EH (cell line): ENCODE results near the gene ZNF385C.

Experiments
- DNase-seq: peaks from one replicate; pipeline ENCODE4 v3.0.0-alpha.2; 2015; ENCODE audit warnings: low read depth

Gene ZNF385C

DNA sequence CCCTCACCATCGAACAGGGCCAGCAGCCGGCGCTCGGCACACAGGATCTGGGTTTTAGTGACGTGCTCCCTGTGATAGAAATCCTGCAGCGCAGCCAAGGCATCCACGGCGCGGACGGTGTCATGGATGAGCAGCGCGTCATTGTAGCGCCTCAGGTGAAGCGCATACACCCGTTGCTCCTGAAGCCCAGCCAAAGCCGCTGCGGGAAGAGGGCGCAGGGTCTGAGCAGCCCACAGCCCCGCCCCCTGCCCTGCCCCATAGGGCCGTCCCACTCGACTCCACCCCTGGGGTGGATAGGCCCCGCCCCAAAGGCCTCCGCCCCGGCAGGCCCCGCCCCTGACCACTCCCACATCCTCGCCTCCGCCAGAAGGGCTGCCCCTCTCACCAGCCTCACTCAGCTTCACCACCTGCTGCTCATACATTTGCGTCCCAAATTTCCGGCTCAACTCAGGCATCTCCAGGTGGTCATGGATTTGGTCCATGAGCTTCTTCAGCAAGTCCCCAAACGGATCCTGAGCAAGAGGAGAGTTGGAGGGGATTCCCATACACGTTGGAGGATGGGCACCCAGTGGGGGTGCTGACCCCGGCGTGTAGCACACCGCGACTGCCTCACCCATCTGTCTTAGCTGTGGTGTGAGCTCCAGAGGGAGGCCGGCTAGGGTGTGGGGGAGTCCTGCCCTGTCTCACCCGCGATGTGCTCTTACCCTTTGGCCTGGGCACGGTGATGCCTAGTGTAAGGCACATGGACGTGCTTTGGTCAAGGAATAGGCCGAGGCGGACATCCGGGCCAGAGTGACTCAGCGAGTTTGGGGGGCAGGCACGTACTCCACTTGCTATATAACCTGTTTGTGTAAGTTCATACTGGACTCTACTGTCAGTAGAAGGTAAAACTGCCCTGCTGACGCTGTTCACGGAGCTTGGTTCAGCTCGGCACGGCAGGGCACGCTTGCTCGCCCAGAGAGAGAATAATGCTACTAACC, 9.6 kb upstream of the ZNF385C start:
- DNase-seq = peak; percentile 63

DNA sequence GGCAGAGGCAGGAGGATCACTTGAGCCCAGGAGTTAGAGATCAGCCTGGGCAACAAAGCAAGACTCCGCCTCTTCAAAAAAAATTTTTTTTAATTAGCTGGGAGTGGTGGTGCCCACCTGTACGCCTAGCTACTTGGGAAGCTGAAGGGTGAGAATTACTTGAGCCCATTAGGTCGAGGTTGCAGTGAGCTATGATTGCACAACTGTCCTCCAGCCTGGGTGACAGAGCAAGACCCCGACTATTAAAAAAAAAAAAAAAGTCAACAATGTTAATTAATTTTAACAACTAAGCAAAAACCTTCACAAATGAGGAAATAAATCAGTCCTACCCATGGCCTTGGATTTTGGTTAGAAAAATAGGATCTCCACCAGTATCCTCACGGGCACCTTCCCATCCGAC, 8.9 kb upstream of the ZNF385C start:
- no peak for DNase-seq

DNA sequence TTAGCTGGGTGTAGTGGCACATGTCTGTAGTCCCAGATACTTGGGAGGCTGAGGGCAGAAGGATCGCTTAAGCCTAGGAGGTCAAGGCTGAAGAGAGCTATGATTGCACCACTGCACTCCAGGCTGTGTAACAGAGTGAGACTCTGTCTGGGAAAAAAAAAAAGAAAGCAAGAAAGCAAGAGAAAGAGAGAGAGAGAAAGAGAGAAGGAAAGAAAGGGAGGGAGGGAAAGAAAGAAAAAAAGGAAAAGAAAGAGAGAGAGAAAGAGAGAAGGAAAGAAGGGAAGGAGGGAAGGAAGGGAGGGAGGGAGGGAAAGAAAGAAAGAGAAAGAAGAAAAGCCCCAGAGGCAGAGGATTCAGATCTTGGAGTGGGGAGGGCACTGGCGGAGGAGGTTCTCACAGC, 7.7 kb upstream of the ZNF385C start:
- no peak for DNase-seq

DNA sequence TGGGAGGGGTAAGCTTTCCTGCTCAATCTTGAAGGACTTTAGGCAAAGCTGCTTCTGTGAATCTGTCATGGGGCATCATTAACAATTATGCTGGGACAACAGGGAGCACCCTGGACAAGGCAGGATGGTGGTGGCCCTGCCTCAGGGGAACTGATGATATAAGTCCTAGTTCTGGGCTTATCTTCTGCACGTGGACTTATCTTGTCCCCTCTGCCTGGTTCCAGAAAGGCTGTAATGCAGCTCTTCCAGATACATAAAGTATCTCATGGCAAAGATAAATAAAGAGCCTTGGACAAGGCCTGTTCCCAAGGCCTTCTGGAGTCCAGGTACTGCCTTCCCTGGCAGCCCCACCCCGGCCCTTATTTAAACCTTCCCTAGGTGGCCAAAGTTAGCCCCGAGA, 6.0 kb upstream of the ZNF385C start:
- DNase-seq = no peak

DNA sequence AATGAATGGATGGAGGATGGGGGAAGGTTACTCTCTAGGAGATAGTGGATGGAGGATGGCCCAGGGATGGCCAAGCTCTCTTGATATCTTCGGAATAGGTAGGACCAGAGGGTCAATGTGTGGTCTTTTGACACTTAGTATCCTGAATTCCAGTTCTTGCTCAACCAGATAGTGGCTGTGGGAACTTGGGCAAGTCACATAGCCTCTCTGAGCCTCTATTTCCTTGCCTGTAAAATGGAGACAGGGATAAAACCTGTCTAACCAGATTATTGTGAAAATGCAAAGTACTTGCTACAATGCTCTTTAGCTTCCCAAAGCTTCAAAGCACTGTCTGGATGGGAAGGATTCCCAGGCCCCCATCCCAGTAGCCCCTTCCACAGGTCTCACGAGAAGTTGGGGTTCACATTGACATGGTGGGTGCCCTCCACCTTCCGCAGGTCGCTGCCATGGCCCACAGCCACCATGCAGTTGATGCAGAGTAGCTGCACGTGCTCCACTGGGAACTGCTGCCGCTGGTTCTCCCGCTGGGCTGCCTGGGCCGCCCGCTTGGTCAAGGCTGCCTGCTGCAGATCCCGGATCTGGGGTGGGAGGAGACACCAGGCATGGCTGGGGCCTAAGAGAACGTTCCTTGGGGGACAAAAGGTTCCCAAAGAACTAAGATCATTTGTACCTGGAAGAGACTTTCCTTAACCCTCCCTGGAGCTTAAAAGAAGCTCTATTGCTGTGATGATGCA, 5.1 kb upstream of the ZNF385C start:
- DNase-seq = no peak

DNA sequence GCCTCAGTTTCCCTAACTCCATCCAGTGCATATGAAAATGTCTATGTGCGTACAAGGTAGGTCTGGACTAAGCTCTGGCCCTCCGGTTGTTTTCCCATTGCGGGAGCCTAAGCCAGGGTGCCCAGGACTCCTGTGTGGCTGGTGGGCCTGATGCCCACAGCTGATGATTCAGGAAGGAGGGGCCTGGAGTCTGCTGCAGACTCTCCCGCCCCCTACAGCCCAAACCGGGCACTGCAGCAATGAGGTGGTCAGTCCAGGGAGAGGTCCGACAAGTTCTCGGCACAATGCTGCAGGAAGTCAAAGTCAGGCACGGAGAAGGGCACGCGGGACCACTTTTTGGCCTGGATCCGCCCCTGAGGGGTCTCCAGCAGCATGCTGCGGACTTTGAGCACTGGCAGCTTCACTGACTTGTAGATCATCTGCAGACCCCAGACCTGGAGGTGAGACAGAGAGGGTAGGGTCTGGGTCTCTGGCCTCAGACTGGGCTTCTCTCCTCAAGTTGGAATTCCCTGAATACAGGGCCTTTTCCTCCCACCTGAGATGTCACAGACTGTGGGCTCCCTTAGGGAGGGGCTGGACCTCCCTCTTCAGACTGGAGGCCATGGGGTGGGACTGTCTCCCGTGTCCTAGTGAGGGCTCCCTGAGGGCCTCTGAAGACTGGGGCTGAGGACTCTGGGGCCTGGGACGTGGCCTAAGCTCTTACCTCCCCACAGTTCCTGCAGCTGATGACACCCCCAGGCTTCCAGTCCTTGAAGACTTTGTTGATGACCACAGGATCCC, 3.4 kb upstream of the ZNF385C start:
- peak; percentile 59 for DNase-seq

DNA sequence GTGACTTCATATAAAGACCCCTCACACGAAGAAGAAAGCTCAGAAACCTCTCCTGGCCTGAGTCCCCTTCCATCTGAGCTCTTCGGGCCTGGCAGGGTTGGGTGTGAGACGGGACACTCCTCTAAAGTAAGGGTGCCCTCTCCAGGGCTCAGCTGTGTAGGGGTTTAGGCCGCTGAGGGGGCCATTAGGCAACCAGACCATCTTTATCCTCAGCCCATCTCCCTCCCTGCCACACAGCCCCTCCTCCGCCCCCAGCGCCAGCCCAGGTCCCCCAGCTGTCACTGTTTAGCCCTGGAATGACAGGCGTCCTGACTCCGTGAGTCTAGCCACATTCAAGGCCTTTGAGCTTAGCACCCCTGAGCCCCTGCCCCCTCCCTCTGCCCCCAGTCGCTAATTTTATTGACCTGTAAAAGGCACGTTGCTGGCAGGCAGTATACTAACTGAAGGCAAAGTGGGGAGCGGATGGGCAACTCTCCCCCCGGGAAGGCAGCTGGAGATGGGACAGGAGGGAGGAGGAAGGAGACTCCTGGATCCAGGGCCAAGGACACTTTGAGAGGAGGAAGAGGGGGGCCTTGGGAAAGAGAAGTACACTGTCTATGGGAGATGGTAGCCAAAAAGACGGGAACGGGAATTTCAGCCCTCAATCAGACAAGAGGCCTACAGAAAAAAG, 592 bp upstream of the ZNF385C start:
- DNase-seq = no peak

DNA sequence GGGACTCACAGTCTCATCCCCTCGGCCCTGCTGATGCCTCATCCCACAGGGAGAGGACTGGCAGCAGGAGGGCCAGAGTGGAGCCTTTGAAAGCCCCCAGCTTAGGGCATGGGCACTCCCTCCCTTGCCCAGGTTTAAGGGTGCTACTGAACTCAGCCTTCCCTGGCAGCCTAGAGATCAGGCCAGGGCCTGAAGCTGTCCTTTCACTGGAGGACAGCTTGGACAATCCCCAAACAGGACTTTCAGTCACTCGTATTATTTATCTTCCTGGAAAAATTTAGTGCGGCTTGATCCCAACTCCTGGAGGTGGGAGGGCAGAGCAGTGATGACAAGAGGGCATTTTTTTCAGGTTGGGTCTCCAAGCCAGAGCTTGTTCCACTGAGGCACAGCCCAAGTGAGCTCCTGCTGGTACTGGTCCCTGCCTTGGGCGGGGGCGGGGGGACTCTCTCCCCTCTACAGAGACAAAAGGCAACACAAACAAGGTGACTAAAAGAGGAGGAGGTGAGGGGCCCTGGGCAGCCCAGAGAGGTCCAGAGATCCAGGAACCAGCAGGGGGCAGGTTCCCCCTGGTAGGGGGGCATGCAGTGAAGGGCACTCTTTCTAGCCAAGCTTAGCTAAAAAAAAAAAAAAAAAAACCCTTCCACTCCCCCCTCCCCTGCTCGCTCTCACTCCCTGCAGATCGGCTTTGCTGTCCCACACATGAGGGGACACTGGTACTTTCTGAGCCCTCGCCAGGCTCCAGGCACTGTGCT, 1.7 kb downstream of the ZNF385C start:
- no peak for DNase-seq

DNA sequence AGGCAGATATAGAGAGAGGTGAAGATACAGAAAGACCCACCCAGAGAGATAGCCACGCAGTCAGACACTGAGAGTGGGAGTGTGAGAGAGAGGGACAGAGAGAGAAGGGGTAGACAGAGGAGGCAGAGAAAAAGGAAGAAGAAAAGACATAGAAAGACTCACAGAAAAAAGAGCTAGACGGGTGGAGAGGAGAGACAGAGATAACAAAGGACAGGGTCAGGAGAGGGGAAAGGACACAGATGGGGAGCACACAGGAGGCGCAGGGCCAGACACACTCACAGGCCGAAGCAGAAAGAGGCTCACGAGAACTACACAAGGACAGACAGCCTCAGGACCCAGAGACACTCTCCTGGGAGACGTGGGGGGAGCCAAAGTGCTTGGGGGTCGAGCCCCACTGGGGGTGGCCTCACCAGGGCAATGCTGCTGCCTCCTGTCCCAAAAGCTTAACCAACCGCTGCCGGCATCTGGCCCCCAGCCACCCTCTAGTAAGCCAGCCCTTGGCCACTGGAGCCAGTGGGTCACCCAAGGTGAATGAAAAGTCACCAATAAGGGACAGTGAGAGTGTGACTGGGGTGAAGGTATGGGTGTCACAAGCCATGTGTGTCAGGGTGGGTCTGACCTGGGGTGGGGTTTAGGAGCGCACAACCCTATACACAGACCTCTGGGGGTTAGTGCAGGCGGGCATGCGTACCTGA, 3.8 kb downstream of the ZNF385C start:
- DNase-seq = no peak

DNA sequence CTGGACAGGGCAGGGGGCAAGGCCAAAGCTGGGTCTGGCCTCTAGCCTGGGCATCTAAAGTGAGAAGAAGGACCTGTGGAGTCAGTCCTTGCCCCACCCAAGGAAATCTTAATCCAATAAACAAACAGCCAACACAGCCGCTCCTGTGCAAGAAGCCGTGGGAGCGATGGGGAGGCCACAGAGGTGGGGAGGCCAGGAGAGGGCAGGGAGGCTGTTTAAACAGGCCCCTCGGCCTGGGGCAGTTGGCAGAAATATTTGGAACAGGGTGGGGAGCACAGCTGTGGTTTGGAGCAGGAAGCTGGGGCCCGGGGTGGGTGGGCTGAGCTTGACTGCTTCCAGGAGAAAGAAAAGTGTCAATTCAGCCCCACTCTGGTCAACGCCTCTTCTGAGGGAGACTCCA, 5.3 kb downstream of the ZNF385C start:
- no peak for DNase-seq

DNA sequence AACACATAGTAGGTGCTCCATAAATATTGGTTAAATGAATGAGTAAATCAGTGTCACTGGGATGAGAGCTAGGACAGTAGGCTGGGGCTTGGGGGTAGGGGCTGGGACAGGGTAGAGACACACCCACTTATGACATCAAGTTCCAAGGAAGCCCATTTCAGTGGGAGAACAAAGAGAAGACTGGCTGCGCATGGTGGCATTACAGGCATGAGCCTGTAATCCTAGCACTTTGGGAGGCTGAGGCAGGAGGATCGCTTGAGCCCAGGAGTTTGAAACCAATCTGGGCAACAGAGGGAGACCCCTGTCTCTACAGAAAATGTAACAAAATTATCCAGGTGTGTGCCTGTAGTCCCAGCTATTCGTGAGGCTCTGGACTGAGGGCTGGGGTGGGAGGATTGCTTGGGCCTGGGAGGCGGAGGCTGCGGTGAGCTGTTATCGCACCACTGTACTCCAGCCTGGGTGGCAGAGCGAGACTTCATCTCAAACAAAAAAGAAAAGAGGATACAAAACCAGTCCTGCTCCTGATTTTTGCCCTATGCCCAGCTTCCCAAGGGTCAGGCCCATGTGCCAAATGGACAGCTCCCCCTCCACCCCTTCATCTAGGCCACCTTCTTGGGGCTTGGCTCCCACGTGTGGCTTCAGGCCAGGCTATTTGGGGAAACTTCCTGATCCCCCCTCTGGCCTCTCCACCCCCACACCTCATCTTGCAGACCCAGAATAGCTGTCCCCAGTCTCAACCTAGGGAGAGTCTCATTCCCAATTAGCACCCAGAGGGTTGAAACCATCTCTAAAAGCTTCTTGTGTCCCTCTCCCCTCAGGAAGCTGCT, 7.1 kb downstream of the ZNF385C start:
- DNase-seq = no peak

DNA sequence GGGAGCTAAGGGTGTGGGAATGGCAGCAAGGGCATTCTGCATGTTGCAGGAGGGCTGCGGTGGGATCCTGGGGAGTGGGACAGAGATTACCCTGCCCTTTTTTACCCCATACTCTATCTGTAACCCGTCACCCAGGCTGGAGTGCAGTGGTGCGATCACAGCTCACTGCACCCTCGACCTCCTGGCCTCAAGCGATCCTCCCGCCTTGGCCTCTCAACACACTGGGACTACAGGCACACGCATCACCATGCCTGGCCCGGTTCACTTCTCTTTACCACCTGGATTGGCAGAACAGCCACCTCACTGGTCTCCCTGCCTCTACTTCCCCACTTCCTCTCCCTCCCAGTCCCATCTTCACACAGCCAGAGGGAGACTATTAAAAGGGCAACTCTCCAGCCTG, 9.5 kb downstream of the ZNF385C start:
- no peak for DNase-seq

DNA sequence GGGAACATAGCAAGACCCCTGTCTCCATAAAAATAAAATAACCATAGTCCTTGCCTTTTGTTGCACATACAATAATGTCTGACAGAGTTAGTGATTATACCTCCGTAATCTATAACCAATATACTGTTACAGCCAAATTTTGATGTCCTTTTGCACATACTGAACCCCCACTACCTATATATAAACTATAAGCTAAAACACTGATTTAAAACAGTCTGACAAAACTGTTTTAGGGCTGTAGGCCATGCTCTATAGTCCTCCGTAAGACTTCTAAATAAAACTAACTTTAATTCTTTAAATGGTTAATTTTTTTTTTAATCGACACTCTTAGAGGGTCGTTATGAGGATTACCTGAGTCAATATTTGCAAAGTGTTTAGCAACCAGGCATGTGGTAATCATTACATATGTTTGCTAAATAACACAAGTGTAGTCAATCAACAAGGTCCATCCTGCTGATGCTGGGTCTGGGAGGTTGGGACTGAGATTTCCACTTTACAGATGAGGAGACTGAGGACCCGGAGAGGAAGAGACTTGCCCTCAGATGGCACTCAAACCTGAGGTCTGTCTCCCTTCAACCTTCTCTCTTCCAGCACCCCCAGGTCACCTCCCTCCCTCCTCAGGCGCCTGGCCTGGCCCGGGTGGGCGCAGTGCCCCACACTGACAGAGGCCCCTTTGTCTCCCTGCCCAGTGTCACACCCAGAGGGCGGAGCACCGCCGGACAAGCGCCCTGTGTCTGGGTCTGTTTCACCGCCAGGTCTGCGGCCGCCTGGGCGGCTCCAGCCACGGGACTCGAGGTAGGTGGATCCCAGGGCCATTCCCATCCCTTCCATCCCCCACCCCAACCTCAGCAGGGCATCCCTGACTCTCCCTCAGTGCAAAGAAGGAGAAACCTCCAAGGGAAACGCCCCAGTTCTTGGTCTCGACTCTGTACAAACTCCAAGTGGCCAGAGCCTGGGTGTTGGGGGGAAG, 10.3 kb downstream of the ZNF385C start:
- DNase-seq = no peak

DNA sequence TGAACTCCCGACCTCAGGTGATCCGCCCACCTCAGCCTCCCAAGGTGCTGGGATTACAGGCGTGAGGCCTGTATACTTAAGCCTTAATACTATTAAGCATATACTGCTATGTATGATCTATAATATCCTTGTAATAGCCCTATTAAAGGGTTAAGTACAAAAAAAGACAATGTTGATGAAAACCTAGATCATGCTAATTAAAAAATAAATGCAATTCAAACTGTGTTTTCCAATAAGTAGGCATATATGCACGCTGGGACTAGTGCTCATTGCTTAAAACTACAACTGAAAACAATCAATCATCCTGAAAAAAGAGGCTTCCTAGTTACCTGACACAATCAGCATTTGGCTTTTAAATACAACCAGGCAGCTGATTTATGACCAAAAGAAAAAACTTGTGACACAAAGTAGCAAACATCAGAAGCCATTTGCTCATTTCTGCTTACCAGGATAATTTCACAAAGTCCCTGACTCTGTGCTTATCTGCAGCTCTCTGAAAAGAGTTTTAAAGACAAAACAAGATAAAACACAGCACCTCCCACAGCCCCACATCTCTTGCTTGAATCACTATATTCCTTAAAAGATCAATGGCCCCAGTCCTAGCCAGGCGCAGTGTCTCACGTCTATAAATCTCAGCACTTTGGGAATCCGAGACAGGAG, 11.1 kb downstream of the ZNF385C start:
- DNase-seq = no peak

DNA sequence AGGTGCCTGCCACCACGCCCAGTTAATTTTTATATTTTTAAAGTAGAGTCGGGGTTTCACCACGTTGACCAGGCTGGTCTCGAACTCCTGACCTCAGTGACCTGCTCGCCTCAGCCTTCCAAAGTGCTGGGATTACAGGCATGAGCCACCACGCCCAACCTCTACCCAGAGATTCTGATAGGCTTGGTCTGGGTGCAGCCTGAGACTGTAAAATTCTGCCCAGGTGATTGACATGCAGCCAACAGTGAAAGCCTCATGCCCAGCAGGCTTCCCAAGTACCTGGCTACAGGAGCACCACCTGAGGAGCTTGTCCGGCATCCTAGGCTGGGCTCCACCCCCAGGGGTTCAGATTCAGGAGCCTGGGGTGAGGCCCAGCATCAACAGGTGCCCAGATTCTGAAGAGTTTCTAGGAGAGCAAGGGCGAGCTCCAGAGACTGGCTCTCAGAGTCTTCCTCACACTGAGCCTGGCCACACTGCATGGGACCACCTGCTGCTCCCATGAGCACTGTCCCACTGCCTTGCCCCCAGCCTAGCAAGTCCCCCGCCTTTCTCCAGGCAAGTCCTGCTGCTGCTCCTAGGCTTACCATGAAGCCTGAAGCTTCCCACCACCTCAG, 16.6 kb downstream of the ZNF385C start:
- no peak for DNase-seq

DNA sequence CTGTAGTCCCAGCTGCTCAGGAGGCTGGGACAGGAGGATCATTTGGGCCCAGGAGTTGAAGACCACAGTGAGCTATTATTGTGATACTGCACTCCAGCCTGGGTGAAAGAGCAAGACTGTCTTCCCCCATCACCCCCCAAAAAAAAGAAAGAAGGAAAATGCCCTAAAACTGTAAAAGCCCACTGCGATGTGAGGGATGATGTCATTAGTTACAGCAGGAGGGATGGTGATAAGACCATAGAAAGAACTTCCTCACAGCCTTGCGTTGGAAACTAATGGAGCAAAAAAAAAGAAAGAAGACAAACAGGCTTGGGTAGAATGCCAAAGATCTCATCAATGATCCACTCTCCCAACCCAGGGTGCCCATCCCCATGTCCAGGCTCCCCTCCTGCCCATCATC, 18.7 kb downstream of the ZNF385C start:
- no peak for DNase-seq

DNA sequence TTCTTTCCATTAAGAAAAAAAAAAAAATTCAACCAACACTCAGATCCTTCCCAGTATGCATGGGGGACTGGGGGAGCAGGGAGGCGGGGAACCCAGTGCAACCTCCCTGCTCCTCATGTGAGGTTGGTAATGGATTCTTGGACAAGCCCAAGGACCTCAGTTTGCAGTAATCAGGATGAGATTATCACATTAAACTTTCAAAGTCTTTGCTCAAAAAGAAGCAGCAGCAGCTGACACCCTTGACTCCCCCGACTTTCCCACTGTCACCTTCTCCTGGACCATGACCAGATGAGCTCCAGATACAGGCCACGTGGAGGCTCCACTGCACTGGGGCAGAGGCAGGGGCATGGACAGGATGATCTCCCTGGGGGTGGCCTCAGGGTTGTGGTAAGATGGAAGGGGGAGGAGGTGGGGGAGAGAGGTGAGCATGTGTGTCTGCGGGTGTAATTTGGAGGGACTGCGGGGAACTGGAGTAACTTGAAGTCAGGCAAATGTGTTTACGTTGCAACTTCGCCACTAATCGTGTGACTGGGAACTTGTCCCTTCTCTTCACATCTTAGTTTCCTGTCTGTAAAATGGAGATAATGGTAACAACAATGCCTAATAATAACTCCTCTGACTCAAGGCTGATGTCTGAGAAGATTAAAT, 19.8 kb downstream of the ZNF385C start:
- DNase-seq = peak; percentile 11
